ENCODE measurements around the gene TLR9. TPM values are rescaled to one million over a fixed set of nuclear protein-coding genes. Genes with fewer than 3 reads are reported as not detected.

Gene TLR9
- total RNA-seq, 1 experiment from 2014 or later = 0.14 TPM

DNA sequence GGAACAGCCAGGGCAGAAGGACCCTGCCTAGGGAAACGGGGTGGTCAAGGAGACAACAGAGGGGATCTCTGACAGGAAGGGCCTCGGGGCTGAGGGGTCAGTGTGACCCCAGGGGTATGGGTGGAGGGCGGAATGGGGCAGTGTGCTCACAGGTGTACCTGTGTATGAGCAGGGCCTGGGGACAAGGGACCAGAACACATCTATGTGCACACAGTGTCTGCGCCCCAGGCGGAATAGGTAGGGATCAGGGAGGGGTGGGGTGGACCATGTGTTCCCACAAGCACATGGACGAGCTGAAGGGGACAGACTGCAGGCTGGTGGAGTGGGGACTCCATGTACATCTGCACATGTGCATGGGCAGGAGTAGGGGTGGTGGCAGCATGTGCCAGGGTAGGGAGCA, 5.0 kb upstream of the TLR9 start:
- H3K27me3 Mint-ChIP-seq (ENCODE audit: unreplicated experiment) = no peaks in the 10 kb centered on the region
- BruUV-seq (replicated peaks) = no TSS peak
- H3K9me3 Mint-ChIP-seq (ENCODE audit: low read depth, unreplicated experiment) = no peaks in the 10 kb centered on the region
- CTCF ChIA-PET = interaction anchor here (1.5 to 1.9 kb wide), 2 partner anchors 10 to 109 kb away, joined by 9 read pairs; no protein-coding TSS in a partner anchor
- no peaks in the 10 kb centered on the region for H3K4me1 Mint-ChIP-seq (ENCODE audit: low read depth, unreplicated experiment)
- no peak overlapping the region for H3K27ac Mint-ChIP-seq (ENCODE audit: unreplicated experiment)
- intact Hi-C loops (cut with micrococcal nuclease; ENCODE audit: unreplicated experiment) = loop anchor here (2.0 kb wide), 1 partner anchor 108 kb away; no protein-coding TSS in a partner anchor
- no peak overlapping the region for H3K4me3 Mint-ChIP-seq (ENCODE audit: low read depth, unreplicated experiment)
- peaks cover 30% of the 10 kb centered on the region for H3K36me3 Mint-ChIP-seq (ENCODE audit: insufficient read depth, unreplicated experiment)
- TF ChIP-seq, protein P1, sequence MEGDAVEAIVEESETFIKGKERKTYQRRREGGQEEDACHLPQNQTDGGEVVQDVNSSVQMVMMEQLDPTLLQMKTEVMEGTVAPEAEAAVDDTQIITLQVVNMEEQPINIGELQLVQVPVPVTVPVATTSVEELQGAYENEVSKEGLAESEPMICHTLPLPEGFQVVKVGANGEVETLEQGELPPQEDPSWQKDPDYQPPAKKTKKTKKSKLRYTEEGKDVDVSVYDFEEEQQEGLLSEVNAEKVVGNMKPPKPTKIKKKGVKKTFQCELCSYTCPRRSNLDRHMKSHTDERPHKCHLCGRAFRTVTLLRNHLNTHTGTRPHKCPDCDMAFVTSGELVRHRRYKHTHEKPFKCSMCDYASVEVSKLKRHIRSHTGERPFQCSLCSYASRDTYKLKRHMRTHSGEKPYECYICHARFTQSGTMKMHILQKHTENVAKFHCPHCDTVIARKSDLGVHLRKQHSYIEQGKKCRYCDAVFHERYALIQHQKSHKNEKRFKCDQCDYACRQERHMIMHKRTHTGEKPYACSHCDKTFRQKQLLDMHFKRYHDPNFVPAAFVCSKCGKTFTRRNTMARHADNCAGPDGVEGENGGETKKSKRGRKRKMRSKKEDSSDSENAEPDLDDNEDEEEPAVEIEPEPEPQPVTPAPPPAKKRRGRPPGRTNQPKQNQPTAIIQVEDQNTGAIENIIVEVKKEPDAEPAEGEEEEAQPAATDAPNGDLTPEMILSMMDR (IDR thresholded peaks at IDR 0.05; ENCODE audit: unreplicated experiment) = no peak
- DNase-seq = no peak

DNA sequence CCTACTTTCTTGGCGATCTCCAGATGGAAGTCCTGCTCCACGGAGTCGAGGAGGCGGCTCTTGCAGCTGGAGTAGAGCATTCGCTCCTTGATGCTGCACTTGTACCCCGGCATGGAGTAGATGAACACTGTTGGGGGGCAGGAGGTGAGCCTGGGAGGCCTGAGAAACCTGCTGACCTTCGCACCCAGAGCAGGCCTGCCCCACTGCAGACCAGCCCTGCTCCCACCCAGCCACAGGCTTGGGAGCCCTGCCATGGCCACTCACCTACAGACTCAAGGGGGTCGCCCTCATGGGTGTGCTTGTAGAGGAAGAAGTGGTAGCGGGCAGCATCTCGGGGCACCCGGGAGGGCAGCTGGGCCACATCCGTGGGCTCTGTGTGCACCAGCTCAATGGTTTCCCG, 4.2 kb upstream of the TLR9 start:
- Mint-ChIP-seq H3K27me3 (ENCODE audit: unreplicated experiment) (no peaks in the 10 kb centered on the region), H3K27ac (ENCODE audit: unreplicated experiment) (no peak overlapping the region), H3K4me1 (ENCODE audit: low read depth, unreplicated experiment) (no peaks in the 10 kb centered on the region), H3K9me3 (ENCODE audit: low read depth, unreplicated experiment) (no peaks in the 10 kb centered on the region), H3K36me3 (ENCODE audit: insufficient read depth, unreplicated experiment) (peaks cover 26% of the 10 kb centered on the region), H3K4me3 (ENCODE audit: low read depth, unreplicated experiment) (no peak overlapping the region)
- no TSS peak for BruUV-seq (replicated peaks)
- CTCF ChIA-PET = no interaction called here
- intact Hi-C loops (cut with micrococcal nuclease; ENCODE audit: unreplicated experiment) = loop anchor here (2.0 kb wide), 1 partner anchor 109 kb away; no protein-coding TSS in a partner anchor
- DNase-seq = no peak
- TF ChIP-seq, protein P1 (IDR thresholded peaks at IDR 0.05; ENCODE audit: unreplicated experiment) = no peak

DNA sequence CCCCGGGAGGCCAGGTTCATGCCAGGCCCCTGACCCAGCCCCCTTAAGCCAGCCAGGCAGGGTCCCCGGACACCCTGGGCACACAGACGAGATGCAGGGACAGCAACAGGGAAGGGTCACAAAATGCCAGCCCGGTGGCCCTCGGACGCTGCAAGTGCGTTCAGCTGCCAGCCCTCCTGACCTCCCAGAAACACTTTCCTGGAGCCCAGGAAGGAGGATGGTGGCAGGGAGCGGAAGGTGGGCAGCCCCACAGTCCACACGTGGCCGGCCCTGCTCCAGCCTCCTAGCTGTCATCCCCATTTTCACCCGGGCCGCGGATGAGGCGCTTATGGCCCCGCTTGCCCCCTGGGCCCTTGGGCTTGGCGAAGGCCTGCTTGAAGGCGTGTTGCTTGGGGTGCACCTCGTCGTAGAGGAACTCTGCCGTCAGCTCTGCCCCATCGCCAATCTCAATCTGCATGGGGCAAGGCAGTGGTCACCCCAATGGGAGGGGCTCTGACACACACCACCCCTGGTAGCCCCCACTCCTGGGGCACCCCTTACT, 3.4 kb upstream of the TLR9 start:
- CTCF ChIA-PET = no interaction called here
- Mint-ChIP-seq H3K4me1 (ENCODE audit: low read depth, unreplicated experiment) (no peaks in the 10 kb centered on the region), H3K27me3 (ENCODE audit: unreplicated experiment) (no peaks in the 10 kb centered on the region), H3K4me3 (ENCODE audit: low read depth, unreplicated experiment) (no peak overlapping the region), H3K36me3 (ENCODE audit: insufficient read depth, unreplicated experiment) (peaks cover 22% of the 10 kb centered on the region), H3K9me3 (ENCODE audit: low read depth, unreplicated experiment) (no peaks in the 10 kb centered on the region), H3K27ac (ENCODE audit: unreplicated experiment) (no peak overlapping the region)
- intact Hi-C loops (cut with micrococcal nuclease; ENCODE audit: unreplicated experiment) = no loop called here
- TSS peak; percentile 42 for BruUV-seq (replicated peaks)
- TF ChIP-seq, protein P1 (IDR thresholded peaks at IDR 0.05; ENCODE audit: unreplicated experiment) = no peak
- no peak for DNase-seq

DNA sequence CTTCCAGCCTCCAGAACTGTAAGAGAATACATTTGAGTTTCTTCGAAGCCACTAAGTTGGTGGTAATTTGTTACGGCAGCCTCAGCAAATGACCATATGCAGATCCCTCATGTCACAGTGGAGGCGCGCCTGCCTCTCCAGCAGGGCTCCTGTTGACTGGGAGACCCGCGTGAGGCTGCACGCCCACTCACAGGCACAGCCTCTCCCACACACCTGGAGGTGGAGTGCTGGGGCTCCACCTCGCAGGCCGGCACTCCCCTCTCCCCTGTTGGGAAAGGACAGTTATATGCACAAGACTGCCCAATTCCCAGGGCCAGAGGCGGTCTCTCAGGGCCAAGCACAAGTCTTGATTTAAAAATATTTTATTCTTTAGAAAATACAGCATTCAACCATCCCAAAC, 2.8 kb upstream of the TLR9 start:
- CTCF ChIA-PET = no interaction called here

More for the DNA sequence above, 2.8 kb upstream of the TLR9 start:
- Mint-ChIP-seq H3K27ac (ENCODE audit: unreplicated experiment) (no peak overlapping the region), H3K27me3 (ENCODE audit: unreplicated experiment) (no peaks in the 10 kb centered on the region), H3K9me3 (ENCODE audit: low read depth, unreplicated experiment) (no peaks in the 10 kb centered on the region), H3K4me1 (ENCODE audit: low read depth, unreplicated experiment) (no peaks in the 10 kb centered on the region), H3K4me3 (ENCODE audit: low read depth, unreplicated experiment) (no peak overlapping the region), H3K36me3 (ENCODE audit: insufficient read depth, unreplicated experiment) (peaks cover 22% of the 10 kb centered on the region)
- DNase-seq = no peak
- no TSS peak for BruUV-seq (replicated peaks)
- intact Hi-C loops (cut with micrococcal nuclease; ENCODE audit: unreplicated experiment) = no loop called here
- TF ChIP-seq, protein P1 (IDR thresholded peaks at IDR 0.05; ENCODE audit: unreplicated experiment) = no peak
